SK-N-SH (cell line): ENCODE measurements around the gene C16orf92. TPM values are rescaled to one million over a fixed set of nuclear protein-coding genes. Genes with fewer than 3 reads are reported as not detected.

Experiments used
- CTCF ChIA-PET: fragments of 300-600, 350-600 bp; formaldehyde crosslinking; extraction: SDS; loops from one replicate; lab custom pipeline; 2021; lab: Yijun Ruan, JAX
- POLR2A ChIA-PET: fragments of 350-600 bp; sonication (Branson Sonifier 250); formaldehyde crosslinking; extraction: SDS; loops from one replicate; lab custom pipeline; 2020; ENCODE audit warnings: antibody characterized with exemption, inconsistent platforms; lab: Yijun Ruan, JAX
- DNase-seq: peaks from one replicate; pipeline ENCODE4 v3.0.0; 2012
- H2AFZ ChIP-seq: fragments of 200-600 bp; sonication (generic); 2 replicates; pipeline ENCODE4 v1.8.1; 2016; ENCODE audit warnings: antibody characterized with exemption, mild to moderate bottlenecking, low read depth
- H3F3A ChIP-seq: fragments of 200-600 bp; sonication (generic); replicated peaks from 2 replicates; pipeline ENCODE3; 2016; ENCODE audit warnings: antibody characterized with exemption, mild to moderate bottlenecking; ENCODE audit not compliant: insufficient read depth
- H3K27ac ChIP-seq, 2 experiments: fragments of 200-500 bp in 1 of 2; fragments of 200-600 bp in 1 of 2; sonication (Bioruptor generic) in 1 of 2; sonication (generic), shearing (Covaris generic) in 1 of 2; 2 replicates each; pipeline versions ENCODE4 v1.5.1 to v1.6.1; 2014 to 2016; ENCODE audit warnings: low read depth in 2 of 2, inconsistent platforms in 1 of 2, low read length in 1 of 2, mild to moderate bottlenecking in 1 of 2, mixed read lengths in 1 of 2
- H3K27me3 ChIP-seq: fragments of 200-600 bp; sonication (generic), shearing (Covaris generic); 2 replicates; pipeline ENCODE4 v1.6.1; 2016; ENCODE audit warnings: mixed run types; ENCODE audit not compliant: insufficient read depth
- H3K36me3 ChIP-seq, 2 experiments: fragments of 200-500 bp in 1 of 2; fragments of 200-600 bp in 1 of 2; sonication (Bioruptor generic) in 1 of 2; sonication (generic) in 1 of 2; replicated peaks in 1 of 2; 2 replicates each; pipeline versions ENCODE3 to v1.5.1; 2014 to 2016; ENCODE audit warnings: low read length in 1 of 2, mild to moderate bottlenecking in 1 of 2; ENCODE audit not compliant: insufficient read depth in 2 of 2, control insufficient read depth in 1 of 2
- H3K4me1 ChIP-seq, 2 experiments: fragments of 200-500 bp in 1 of 2; fragments of 200-600 bp in 1 of 2; sonication (Bioruptor generic) in 1 of 2; sonication (generic), shearing (Covaris generic) in 1 of 2; 2 replicates each; pipeline versions ENCODE4 v1.5.1 to v1.6.1; 2014 to 2016; ENCODE audit warnings: low read depth in 1 of 2, low read length in 1 of 2, mixed run types in 1 of 2; ENCODE audit not compliant: insufficient read depth in 2 of 2, control insufficient read depth in 1 of 2
- H3K4me2 ChIP-seq: fragments of 200-600 bp; sonication (generic), shearing (Covaris generic); 2 replicates; pipeline ENCODE4 v1.6.1; 2017; ENCODE audit warnings: mixed run types
- H3K4me3 ChIP-seq, 2 experiments: fragments of 200-500 bp in 1 of 2; fragments of 200-600 bp in 1 of 2; sonication (Bioruptor generic) in 1 of 2; sonication (generic), shearing (Covaris generic) in 1 of 2; 2 replicates each; pipeline versions ENCODE4 v1.5.1 to v1.8.1; 2014 to 2016; ENCODE audit warnings: low read depth in 2 of 2, inconsistent platforms in 1 of 2, low read length in 1 of 2, mild to moderate bottlenecking in 1 of 2, mixed read lengths in 1 of 2, moderate library complexity in 1 of 2
- H3K79me2 ChIP-seq: fragments of 200-600 bp; sonication (generic); 2 replicates; pipeline ENCODE4 v1.8.1; 2017; ENCODE audit warnings: mild to moderate bottlenecking; ENCODE audit not compliant: insufficient read depth
- H3K9ac ChIP-seq: fragments of 200-600 bp; sonication (generic); 2 replicates; pipeline ENCODE4 v1.6.1; 2017; ENCODE audit warnings: mixed run types
- H3K9me2 ChIP-seq: fragments of 200-600 bp; sonication (generic); 2 replicates; pipeline ENCODE4 v1.6.1; 2017; ENCODE audit warnings: mixed run types
- H3K9me3 ChIP-seq: fragments of 200-600 bp; sonication (generic); 2 replicates; pipeline ENCODE4 v1.6.1; 2017; ENCODE audit warnings: mixed run types, mild to moderate bottlenecking, moderate library complexity
- H4K20me1 ChIP-seq: fragments of 200-600 bp; sonication (generic); 2 replicates; pipeline ENCODE4 v1.6.1; 2017; ENCODE audit warnings: mild to moderate bottlenecking, mixed run types; ENCODE audit not compliant: insufficient read depth
- CHD2 ChIP-seq: fragments of 150-350 bp; IDR thresholded peaks from 2 replicates; pipeline ENCODE4 v1.6.1; 2018; ENCODE audit warnings: low read length; ENCODE audit not compliant: partially characterized antibody
- CTCF ChIP-seq: fragments of 200-600 bp; sonication (generic); IDR thresholded peaks from 2 replicates; pipeline ENCODE4 v1.6.1; 2017; ENCODE audit warnings: antibody characterized with exemption, mild to moderate bottlenecking, moderate library complexity
- ELF1 ChIP-seq: IDR thresholded peaks from 2 replicates; pipeline ENCODE4 v1.4.0; 2012
- FOXM1 ChIP-seq: IDR thresholded peaks from 2 replicates; pipeline ENCODE4 v1.4.0; 2012; ENCODE audit warnings: low read depth, mild to moderate bottlenecking
- GATA2 ChIP-seq: sonication (generic); formaldehyde crosslinking; IDR thresholded peaks from 2 replicates; pipeline ENCODE4 v1.5.0; 2020; ENCODE audit warnings: mild to moderate bottlenecking, missing genetic modification reagents
- IRF3 ChIP-seq: fragments of 150-350 bp; IDR thresholded peaks from 2 replicates; pipeline ENCODE4 v1.6.1; 2016; ENCODE audit warnings: mild to moderate bottlenecking, low read depth, low read length
- JUND ChIP-seq: IDR thresholded peaks from 2 replicates; pipeline ENCODE4 v1.4.0; 2012
- MEF2A ChIP-seq: IDR thresholded peaks from 2 replicates; pipeline ENCODE4 v1.4.0; 2012; ENCODE audit warnings: low read depth, borderline replicate concordance
- MXI1 ChIP-seq: IDR thresholded peaks from 2 replicates; pipeline ENCODE4 v1.6.1; 2012; ENCODE audit warnings: mild to moderate bottlenecking, low read depth, low read length, improper control_type of control experiment
- NRF1 ChIP-seq: IDR thresholded peaks from 2 replicates; pipeline ENCODE4 v1.6.1; 2012; ENCODE audit warnings: low read depth, mild to moderate bottlenecking, low read length
- PBX3 ChIP-seq: IDR thresholded peaks from 2 replicates; pipeline ENCODE4; 2012
- POLR2AphosphoS5 ChIP-seq: IDR thresholded peaks from 2 replicates; pipeline ENCODE4 v1.6.1; 2012; ENCODE audit warnings: low read depth, low read length
- RAD21 ChIP-seq: IDR thresholded peaks from 2 replicates; pipeline ENCODE4 v1.6.1; 2012; ENCODE audit warnings: mild to moderate bottlenecking, low read length
- RXRA ChIP-seq: IDR thresholded peaks from 2 replicates; pipeline ENCODE4 v1.4.0; 2012; ENCODE audit warnings: low read depth, mild to moderate bottlenecking, borderline replicate concordance
- SMC3 ChIP-seq: IDR thresholded peaks from 2 replicates; pipeline ENCODE4 v1.6.1; 2012; ENCODE audit warnings: low read depth, low read length, improper control_type of control experiment
- TAF1 ChIP-seq: IDR thresholded peaks from 2 replicates; pipeline ENCODE4 v1.6.1; 2012; ENCODE audit warnings: low read depth, mild to moderate bottlenecking, low read length, moderate library complexity, borderline replicate concordance
- TCF12 ChIP-seq: IDR thresholded peaks from 2 replicates; pipeline ENCODE4 v1.4.0; 2012
- USF1 ChIP-seq: IDR thresholded peaks from 2 replicates; pipeline ENCODE4 v1.4.0; 2012; ENCODE audit warnings: low read depth, borderline replicate concordance
- YY1 ChIP-seq: IDR thresholded peaks from 2 replicates; pipeline ENCODE4 v1.4.0; 2012; ENCODE audit warnings: low read depth, mild to moderate bottlenecking
- WGBS: methylation state at CpG from one replicate; pipeline ENCODE4 v1.1.6; 2017; ENCODE audit warnings: low lambda C conversion rate; 5-methylcytosine and 5-hydroxymethylcytosine counted together
- polyA plus RNA-seq, 3 experiments: library from polyadenylated mRNA; depleted of rRNA; stranded (reverse); fragments of >200 nt; gene quantifications; 2 replicates each; pipeline ENCODE4 v1.2.3, GENCODE V29; 2012

C16orf92 gene
- polyA plus RNA-seq, 1 of the 3 experiments (the other 2 are of a cell fraction), result not detected

- POLR2A ChIA-PET, result interaction anchor here (0.5 to 5.1 kb wide), 10 partner anchors 9 to 143 kb away, joined by 3 to 57 read pairs (median 4); partner anchors contain the start of genes PPP4C, TAOK2 and TBX6
- CTCF ChIA-PET, result interaction anchor here (0.9 to 6.7 kb wide), 7 partner anchors 9 to 73 kb away, joined by 3 to 68 read pairs (median 5); partner anchors contain the start of gene TBX6
These were observed 41.1 kb downstream of the C16orf92 start for GRCh38 chr16:30063893-30064728.

More at GRCh38 chr16:30063893-30064728, 41.1 kb downstream of the C16orf92 start:
- Histone ChIP-seq H3K27ac (peak overlapping the region; percentile 98 to 99), H3K27me3 (no peaks in the 10 kb centered on the region), H3K79me2 (peaks cover 55% of the 10 kb centered on the region), H3F3A (peaks cover 27% of the 10 kb centered on the region), H2AFZ (no peak overlapping the region), H3K9ac (peak overlapping the region; percentile 85), H3K9me2 (no peaks in the 10 kb centered on the region), H3K9me3 (no peaks in the 10 kb centered on the region), H3K4me3 (peak overlapping the region; percentile 56 to 92), H3K4me2 (peak overlapping the region; percentile 99), H3K4me1 (peaks cover 31 to 42% of the 10 kb centered on the region in 2 experiments), H4K20me1 (peaks cover 31% of the 10 kb centered on the region), H3K36me3 (peaks cover 20 to 38% of the 10 kb centered on the region in 2 experiments)
- peak; percentile 76 for DNase-seq
- 29% methylated on average over 20 of the region's 27 CpGs for WGBS
- TF ChIP-seq SMC3 (no peak), PBX3 (no peak), MXI1 (peak; percentile 12; the same call in 1 of the 2 replicates), POLR2AphosphoS5 (no peak), RAD21 (peak; percentile 21; the same call in 1 of the 2 replicates), IRF3 (no peak), CTCF (no peak), TCF12 (no peak), NRF1 (no peak), USF1 (peak; percentile 78), ELF1 (no peak), CHD2 (no peak), RXRA (no peak), YY1 (no peak), TAF1 (no peak), GATA2 (CRISPR knock-in tag) (no peak), JUND (no peak), FOXM1 (no peak), MEF2A (no peak)
